ENCODE results near the gene CTNNA1.

DNA sequence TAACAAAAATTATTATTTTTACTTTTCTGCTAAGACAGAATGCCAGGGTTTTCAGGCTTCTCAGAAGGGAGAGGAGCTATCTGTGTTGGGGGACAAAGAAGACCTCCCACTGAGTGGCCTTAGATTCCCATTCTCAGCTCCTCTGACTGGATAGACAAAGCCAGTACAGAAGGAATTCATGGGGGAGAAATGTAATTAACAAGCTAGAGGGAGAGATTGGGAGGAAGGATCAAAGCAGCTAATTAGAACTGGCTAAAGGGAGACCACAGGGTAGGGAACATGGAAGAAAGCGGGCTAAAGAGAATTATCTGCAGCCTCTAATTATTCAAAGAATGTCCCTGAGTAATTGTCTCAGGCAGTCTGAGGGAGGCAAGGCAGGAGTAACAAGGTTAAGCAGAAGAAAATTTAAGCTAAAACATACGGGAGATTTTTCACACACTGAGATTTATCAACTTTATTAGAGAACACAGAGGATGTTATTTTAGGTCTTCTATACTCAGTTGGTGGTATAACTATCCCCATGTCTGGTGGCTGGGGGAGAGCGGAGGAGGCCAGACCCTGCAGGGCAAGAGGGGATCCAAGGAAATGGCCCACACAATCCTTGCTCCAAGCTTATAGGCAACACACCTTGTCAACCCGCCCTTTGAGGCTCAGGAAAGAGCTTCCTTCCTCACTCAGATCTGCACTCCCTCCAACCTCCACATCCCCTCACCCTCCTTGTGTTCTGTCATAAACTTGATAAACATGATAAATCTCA, 209.6 kb downstream of the CTNNA1 start:
- TF ChIP-seq, protein P1, sequence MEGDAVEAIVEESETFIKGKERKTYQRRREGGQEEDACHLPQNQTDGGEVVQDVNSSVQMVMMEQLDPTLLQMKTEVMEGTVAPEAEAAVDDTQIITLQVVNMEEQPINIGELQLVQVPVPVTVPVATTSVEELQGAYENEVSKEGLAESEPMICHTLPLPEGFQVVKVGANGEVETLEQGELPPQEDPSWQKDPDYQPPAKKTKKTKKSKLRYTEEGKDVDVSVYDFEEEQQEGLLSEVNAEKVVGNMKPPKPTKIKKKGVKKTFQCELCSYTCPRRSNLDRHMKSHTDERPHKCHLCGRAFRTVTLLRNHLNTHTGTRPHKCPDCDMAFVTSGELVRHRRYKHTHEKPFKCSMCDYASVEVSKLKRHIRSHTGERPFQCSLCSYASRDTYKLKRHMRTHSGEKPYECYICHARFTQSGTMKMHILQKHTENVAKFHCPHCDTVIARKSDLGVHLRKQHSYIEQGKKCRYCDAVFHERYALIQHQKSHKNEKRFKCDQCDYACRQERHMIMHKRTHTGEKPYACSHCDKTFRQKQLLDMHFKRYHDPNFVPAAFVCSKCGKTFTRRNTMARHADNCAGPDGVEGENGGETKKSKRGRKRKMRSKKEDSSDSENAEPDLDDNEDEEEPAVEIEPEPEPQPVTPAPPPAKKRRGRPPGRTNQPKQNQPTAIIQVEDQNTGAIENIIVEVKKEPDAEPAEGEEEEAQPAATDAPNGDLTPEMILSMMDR (IDR thresholded peaks at IDR 0.05), result no peak
- TF ChIP-seq POLR2A (IDR thresholded peaks at IDR 0.05), result no peak

Measured in body of pancreas (tissue), 4 donors.